HG03354 (cell line): ENCODE data around the gene LAMC2.
"Not testable (repeated sequence)": the region's sequence is repeated elsewhere in the genome, so short reads cannot be mapped to it uniquely, and the experiment has no call there.

ENCODE experiments used
- ATAC-seq: cut with Tn5 transposase; IDR thresholded peaks from one replicate; pipeline ENCODE4 v1.9.1; 2021; ENCODE audit warnings: mild to moderate bottlenecking; ENCODE audit not compliant: unreplicated experiment, poor library complexity, severe bottlenecking

The LAMC2 gene

DNA sequence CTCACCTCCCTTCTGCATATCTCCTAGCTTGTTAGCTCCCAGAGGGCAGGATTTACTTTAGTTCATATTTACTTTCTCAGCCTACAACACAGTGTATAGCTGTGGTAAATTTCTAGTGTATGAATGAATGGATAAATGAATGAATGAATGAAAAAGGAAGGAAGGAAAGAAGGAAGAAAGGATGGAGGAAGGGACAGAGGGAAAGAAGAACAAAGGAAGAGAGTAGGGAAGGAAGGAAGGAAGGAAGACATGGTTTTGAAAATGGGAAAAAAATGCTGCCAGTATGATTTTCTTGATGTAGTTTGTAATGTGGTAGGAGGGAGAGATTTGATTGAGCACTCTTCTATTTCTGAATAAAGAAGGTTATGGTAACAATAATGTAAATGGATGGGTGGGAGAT is 47.0 kb downstream of the LAMC2 start:
- ATAC-seq, result no peak

DNA sequence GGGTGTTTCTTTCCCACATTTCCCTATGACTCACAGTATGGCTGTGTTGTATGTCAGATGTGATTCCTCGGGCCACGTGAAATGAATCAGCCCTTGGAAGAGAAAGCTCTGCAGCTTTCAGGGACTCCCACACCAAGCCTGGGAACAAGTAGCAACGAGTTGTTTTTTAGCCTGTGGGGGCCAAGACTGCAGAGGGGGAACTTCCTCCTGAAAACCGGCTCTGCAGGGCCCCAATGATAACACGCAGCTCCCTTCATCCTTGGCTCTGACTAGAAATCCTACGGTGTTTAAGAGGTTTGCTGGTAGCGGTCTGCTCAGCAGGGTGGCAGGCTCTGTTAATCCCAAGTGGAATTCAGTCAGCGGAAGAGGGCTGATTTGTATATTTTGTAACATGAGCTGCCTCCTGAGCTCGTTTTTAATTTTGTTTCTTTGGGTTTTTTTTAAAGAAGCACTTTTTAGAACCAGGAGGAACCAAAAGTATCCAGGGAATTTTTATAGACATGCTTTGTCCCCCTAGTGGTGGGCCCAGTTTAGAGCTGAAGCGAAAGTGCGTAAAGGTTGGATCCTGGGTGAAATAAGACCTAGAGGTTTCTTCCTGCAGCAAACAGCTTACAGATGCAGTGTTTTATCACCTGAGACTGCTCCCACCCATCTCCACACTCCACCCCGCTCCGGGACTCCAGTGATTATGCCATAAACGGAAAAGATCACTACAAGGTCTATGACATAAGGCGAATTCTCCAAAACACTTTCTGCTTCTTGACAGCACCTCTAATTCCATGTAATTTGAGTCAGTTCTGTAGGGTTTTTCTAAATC is 48.8 kb downstream of the LAMC2 start:
- ATAC-seq, result no peak

DNA sequence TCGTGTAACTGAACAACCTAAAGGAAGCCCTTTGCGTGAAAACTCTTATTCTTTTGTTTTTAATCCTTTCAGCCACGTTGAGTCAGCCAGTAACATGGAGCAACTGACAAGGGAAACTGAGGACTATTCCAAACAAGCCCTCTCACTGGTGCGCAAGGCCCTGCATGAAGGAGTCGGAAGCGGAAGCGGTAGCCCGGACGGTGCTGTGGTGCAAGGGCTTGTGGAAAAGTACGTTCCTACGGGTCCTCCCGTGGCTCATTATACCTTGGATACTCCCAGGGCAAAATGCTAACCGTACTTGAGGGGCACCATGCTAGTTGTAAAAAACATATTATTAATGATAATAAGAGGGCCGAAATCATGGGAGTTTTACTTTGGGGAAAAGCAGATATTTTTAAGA is 49.4 kb downstream of the LAMC2 start:
- no peak for ATAC-seq

DNA sequence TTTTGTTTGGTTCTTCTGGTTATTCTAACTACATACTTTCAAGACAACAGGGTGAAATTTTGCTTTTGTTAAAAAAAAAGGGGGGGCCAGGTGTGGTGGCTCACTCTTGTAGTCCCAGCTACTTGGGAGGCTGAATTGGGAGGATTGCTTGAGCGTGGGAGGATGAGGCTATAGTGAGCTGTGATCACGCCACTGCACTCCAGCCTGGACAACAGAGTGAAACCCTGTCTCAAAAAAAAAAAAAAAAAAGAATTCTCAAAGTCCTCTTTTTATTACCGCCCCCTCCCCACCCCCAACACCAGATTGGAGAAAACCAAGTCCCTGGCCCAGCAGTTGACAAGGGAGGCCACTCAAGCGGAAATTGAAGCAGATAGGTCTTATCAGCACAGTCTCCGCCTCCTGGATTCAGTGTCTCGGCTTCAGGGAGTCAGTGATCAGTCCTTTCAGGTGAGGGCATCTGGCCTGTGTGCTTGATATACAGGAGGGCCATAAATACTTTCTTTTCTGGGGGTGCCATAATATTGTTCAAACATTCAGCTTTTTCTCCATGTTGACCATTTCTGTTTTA is 50.2 kb downstream of the LAMC2 start:
- ATAC-seq, result no peak

DNA sequence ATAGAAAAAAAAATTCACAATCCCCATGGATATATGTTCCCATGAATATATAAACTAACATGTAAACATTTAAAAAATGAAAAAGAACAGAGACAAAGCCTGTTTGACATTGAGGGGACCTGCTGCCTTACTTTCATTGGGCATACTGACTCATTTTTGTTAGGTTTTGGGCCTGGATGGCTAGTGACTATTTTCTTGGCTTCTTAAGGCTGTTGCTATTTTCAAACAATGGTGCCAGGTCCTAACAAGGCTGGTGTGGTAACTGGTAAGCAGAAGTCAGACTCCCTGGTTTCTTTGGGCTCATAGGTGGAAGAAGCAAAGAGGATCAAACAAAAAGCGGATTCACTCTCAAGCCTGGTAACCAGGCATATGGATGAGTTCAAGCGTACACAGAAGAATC is 51.0 kb downstream of the LAMC2 start:
- ATAC-seq, result no peak

DNA sequence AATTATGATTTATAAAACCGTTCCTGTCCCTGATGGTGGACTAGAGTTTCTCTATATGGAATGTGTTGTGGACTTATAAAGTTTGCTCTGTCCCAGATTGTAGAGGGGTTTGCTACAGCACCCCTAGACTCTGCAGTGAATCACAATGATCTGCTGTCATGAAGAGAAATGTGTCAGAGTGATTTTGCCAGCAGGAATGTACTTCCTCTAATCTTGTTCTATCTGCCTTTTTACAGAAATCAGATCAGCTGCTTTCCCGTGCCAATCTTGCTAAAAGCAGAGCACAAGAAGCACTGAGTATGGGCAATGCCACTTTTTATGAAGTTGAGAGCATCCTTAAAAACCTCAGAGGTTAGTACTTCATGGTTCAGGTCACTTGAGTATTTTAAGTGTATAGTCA is 52.0 kb downstream of the LAMC2 start:
- no peak for ATAC-seq

DNA sequence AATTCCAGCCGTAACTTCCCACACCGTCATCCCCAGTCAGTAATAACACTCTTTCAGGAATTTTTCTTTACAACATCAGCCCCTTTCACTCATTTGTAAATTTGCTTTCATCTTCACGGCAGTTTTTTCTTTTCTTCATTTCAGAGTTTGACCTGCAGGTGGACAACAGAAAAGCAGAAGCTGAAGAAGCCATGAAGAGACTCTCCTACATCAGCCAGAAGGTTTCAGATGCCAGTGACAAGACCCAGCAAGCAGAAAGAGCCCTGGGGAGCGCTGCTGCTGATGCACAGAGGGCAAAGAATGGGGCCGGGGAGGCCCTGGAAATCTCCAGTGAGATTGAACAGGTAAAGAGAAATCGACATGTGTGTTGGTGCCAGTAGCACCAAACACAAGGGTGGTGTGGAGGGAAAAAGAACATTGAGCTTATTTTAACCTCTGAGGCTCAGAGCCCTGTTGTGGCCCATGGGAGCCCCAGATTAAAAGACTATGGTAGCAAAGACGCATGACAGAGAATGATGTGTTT is 53.2 kb downstream of the LAMC2 start:
- ATAC-seq, result no peak

DNA sequence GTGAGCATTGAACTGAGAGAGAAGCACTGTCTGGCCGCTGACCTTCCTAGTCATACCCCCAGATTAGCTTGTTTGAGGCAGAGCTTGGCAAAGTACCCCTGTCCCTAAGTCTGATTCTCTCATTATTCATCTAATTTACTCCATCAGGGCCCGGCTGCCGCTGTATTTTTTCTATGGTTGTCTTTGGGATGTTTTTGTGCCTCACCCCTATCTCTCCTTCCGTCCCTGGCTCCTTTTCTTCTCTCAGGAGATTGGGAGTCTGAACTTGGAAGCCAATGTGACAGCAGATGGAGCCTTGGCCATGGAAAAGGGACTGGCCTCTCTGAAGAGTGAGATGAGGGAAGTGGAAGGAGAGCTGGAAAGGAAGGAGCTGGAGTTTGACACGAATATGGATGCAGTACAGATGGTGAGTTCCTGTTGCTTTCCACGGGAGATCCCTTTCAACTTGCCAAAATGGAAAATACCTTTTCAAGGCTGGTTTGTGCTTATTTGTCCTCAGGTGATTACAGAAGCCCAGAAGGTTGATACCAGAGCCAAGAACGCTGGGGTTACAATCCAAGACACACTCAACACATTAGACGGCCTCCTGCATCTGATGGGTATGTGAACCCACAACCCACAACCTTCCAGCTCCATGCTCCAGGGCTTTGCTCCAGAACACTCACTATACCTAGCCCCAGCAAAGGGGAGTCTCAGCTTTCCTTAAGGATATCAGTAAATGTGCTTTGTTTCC is 53.9 kb downstream of the LAMC2 start:
- no peak for ATAC-seq

DNA sequence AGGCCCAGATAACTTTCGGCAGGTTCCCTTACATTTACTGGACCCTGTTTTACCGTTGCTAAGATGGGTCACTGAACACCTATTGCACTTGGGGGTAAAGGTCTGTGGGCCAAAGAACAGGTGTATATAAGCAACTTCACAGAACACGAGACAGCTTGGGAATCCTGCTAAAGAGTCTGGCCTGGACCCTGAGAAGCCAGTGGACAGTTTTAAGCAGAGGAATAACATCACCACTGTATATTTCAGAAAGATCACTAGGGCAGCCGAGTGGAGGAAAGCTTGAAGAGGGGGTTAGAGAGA is 54.4 kb downstream of the LAMC2 start:
- no peak for ATAC-seq

DNA sequence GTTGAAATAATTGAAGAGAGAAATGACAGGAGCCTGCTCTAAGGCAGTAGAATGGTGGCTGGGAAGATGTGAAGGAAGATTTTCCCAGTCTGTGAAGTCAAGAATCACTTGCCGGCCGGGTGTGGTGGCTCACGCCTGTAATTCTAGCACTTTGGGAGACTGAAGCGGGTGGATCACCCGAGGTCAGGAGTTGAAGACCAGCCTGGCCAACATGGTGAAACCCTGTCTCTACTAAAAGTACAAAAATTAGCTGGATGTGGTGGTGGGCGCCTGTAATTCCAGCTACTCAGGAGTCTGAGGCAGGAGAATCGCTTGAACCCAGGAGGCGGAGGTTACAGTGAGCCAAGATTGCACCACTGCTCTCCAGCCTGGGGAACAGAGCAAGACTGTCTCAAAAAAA is 54.8 kb downstream of the LAMC2 start:
- not testable (repeated sequence) for ATAC-seq

DNA sequence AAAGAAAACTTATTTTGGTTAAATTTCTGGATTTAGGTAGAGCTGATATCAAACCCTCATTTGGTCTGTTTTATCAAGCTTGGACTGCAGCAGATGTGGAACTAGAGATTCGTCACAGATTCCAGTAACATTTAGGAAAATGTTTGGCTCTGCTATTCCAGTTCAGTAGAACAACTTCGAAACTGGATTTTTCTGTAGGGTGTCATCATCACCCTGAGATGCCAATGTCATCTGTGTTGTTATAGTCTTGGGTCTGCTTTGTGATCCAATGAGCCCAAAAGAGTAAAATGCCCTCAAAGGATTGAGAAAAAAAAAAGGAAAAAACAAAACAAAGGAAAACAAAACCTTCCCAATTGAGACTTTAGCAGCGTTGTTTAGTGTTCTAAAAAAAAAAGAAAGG is 55.4 kb downstream of the LAMC2 start:
- no peak for ATAC-seq

DNA sequence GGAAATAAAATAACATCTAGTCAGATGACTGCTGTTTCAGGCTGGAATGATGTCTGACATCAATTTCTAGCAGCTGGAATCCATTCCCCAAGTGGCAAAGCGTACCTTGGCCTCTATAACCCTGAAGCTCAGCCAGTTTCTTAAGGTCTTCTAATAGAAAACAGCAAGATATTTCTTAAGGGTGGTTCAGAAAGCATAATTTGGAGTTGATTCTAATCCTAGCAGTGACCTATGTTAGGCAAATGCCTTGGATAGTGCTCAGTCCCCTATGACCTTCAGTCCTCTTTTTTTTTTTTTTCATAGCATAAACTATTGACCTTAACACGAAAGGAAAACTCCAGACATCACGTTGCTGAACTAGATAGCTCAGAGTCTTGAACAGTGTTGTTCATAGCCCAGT is 56.5 kb downstream of the LAMC2 start:
- ATAC-seq, result no peak

DNA sequence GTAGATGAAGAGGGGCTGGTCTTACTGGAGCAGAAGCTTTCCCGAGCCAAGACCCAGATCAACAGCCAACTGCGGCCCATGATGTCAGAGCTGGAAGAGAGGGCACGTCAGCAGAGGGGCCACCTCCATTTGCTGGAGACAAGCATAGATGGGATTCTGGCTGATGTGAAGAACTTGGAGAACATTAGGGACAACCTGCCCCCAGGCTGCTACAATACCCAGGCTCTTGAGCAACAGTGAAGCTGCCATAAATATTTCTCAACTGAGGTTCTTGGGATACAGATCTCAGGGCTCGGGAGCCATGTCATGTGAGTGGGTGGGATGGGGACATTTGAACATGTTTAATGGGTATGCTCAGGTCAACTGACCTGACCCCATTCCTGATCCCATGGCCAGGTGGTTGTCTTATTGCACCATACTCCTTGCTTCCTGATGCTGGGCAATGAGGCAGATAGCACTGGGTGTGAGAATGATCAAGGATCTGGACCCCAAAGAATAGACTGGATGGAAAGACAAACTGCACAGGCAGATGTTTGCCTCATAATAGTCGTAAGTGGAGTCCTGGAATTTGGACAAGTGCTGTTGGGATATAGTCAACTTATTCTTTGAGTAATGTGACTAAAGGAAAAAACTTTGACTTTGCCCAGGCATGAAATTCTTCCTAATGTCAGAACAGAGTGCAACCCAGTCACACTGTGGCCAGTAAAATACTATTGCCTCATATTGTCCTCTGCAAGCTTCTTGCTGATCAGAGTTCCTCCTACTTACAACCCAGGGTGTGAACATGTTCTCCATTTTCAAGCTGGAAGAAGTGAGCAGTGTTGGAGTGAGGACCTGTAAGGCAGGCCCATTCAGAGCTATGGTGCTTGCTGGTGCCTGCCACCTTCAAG is 57.3 kb downstream of the LAMC2 start:
- ATAC-seq, result no peak

DNA sequence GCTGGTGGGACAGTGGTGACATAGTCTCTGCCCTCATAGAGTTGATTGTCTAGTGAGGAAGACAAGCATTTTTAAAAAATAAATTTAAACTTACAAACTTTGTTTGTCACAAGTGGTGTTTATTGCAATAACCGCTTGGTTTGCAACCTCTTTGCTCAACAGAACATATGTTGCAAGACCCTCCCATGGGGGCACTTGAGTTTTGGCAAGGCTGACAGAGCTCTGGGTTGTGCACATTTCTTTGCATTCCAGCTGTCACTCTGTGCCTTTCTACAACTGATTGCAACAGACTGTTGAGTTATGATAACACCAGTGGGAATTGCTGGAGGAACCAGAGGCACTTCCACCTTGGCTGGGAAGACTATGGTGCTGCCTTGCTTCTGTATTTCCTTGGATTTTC is 58.4 kb downstream of the LAMC2 start:
- ATAC-seq, result no peak

DNA sequence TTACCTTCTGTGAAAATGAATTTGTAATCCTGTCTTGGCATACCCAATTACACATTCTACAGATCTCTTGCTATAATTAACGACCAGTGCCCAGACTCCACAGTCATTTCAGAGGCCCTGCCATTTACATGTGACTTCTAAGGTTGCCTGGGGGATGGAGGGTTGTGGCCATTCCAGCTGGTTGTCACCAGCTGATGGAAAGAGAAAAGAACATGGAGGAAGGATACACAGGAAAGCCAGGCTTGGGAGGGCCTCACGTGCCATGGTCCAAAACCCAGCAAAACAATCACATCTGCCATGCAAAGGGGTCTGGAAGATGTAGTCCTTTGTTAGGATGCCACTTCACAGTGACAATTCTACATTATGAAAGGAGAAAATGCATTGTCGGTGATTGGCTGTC is 59.3 kb downstream of the LAMC2 start:
- no peak for ATAC-seq

DNA sequence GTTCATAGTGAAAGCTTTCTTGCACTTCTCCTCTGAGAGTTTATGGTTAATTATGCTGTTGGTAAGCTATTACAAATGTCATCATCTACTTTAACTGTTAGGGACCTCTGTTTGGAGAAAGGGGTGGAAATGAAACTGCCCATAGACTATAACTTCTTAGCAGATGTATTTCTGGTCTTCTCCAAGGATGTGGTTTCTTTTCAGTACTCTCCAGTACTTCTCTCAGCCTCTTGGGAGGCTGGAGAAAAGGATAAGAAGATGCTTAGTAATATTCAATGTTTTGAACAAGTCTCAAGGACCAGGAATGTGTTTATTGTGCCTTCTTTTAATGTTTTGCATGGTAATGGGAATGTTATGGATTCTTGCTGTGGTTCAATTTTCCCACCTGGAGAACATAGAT is 60.4 kb downstream of the LAMC2 start:
- ATAC-seq, result no peak

DNA sequence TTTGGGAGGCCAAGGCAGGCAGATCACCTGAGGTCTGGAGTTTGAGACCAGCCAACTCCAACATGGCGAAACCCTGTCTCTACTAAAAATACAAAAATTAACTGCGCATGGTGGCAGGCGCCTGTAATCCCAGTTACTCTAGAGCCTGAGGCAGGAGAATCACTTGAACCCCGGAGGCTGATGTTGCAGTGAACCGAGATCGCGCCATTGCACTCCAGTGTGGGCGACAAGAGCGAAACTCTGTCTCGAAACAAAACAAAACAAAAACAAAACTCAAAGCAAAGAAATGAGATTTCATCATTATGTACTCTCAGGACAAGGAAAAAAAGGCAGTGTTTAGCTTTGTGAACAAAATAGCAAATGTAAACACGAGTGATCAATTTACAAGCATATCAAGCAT is 61.0 kb downstream of the LAMC2 start:
- ATAC-seq, result no peak

DNA sequence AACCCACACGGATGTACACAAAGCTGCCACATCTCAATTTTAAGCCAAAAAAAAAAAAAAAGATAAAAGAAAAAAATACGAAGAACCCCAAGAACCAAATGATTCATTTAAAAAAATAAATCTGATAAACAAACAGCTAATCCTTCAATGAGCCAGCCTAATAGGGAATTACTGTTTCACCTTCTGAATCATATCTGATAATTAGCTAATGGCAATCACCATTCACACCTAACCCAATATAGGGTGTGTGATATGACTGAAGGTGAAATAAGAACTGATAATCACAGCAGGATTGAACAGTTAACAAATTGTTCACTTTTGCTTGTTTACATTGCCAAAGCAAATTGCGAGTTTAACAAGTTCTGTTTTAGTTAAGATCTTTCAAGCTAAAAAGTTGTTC is 61.4 kb downstream of the LAMC2 start:
- no peak for ATAC-seq

DNA sequence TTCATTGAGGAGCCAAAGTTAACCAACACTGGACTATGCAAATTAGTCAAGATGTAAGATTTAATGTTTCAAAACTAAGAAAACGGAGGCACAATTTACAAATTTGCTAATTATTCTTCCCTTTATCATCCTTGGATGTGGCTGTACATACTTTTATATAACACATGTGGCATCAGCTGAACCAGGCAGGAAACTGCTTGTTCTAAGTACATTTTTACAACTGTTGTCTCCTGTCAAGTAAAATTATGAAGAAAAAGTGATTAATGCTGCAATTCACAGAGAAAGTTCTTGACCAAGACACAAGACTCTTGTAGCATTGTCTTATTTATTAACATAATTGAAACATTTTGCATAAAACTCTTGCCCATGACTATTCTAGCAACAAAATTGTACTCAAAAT is 61.9 kb downstream of the LAMC2 start:
- no peak for ATAC-seq
